ENCODE results near the gene ALG12. TPM values are rescaled to one million over a fixed set of nuclear protein-coding genes. Genes with fewer than 3 reads are reported as not detected.

The ALG12 gene
- total and polyA plus RNA-seq, 2 of the 13 experiments (the other 11 are each of a cell fraction or from before 2014, with no cell fraction given) = 7.8 to 15.8 TPM

DNA sequence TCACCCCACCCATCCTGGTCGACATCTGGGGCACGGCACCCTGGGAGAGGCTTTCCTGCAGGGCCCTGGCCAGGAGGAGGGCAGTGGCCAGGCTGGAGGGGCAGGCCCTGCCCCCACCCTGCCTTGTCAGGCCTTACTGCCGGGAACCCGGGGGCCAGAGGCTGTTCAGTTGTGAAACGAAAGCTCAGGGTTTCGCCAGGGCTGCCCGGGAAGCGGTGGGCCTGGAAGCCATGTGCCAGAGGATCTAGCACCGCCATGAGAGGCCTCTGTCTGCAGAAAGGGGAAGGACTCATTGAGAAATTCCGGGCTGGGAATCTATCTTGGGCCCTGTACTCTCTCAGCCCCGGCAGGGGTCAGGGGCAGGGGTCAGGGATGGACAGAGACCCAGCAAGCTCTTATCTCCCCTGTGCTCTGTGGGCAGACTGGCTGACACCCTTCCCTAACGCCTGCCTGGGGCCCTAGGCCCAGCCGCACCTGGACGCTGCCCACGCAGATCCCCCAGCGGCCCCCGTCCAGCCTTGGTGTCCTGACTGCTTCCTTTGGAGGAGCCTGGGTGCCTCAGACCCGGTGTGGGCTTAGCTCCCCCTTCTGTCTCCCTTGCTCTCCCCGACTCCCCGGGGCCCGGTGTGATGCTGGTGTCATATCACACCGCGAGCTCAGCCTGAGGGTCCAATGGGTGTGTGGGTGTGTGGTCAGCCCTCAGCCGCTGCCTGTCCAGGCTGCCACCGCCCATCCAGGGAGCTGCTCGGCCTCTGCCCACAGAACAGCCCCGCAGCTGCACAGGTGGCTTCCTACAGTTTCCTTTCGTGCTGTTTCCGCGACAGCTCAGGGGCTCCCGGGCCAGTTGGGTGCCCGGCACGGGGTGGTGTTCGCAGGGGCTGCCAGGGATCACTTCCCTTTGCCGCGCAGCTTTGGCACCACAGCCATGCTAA is 48.8 kb upstream of the ALG12 start (continued):
- TF ChIP-seq ELF4 (CRISPR knock-in tag; IDR thresholded peaks at IDR 0.05; ENCODE audit: borderline replicate concordance) (no peak), CBX1 (IDR thresholded peaks at IDR 0.05; ENCODE audit: low read depth) (no peak), RARG (CRISPR knock-in tag; IDR thresholded peaks at IDR 0.05; ENCODE audit: low read depth) (no peak), KMT2A (CRISPR knock-in tag; IDR thresholded peaks at IDR 0.05) (no peak), ZFYVE20 (CRISPR knock-in tag; IDR thresholded peaks at IDR 0.05; ENCODE audit: borderline replicate concordance, low read depth) (no peak), ZNF10 (CRISPR knock-in tag; IDR thresholded peaks at IDR 0.05; ENCODE audit: borderline replicate concordance, low read depth) (no peak), TSC22D2 (CRISPR knock-in tag; IDR thresholded peaks at IDR 0.05; ENCODE audit: borderline replicate concordance) (0 out of 2 replicates have a peak, but pooled peaks have one; percentile 11), POLR2AphosphoS2 (IDR thresholded peaks at IDR 0.05; ENCODE audit: low read depth, low read length) (peak; percentile 32; the same call in 1 of the 2 replicates), KDM5B (CRISPR knock-in tag; IDR thresholded peaks at IDR 0.05; ENCODE audit: borderline replicate concordance) (peak; percentile 55; the same call in 1 of the 2 replicates), ZNF83 (CRISPR knock-in tag; IDR thresholded peaks at IDR 0.05; ENCODE audit: borderline replicate concordance) (no peak; the same call in 1 of the 2 replicates), ZNF205 (CRISPR knock-in tag; IDR thresholded peaks at IDR 0.05) (no peak), FOXJ3 (CRISPR knock-in tag; IDR thresholded peaks at IDR 0.05; ENCODE audit: borderline replicate concordance) (no peak; the same call in 1 of the 2 replicates), HMG20B (CRISPR knock-in tag; conservative IDR thresholded peaks at IDR 0.05) (no peak), ZNF709 (CRISPR knock-in tag; IDR thresholded peaks at IDR 0.05) (no peak), ZFP41 (CRISPR knock-in tag; IDR thresholded peaks at IDR 0.05; ENCODE audit: borderline replicate concordance) (no peak; the same call in 1 of the 2 replicates), KLF13 (CRISPR knock-in tag; IDR thresholded peaks at IDR 0.05) (no peak), ZNF496 (CRISPR knock-in tag; IDR thresholded peaks at IDR 0.05; ENCODE audit: insufficient replicate concordance) (no peak), MTA1 (CRISPR knock-in tag; IDR thresholded peaks at IDR 0.05; ENCODE audit: borderline replicate concordance) (peak; percentile 85), ZNF225 (CRISPR knock-in tag; IDR thresholded peaks at IDR 0.05) (no peak)
- TF ChIP-seq, protein P1, sequence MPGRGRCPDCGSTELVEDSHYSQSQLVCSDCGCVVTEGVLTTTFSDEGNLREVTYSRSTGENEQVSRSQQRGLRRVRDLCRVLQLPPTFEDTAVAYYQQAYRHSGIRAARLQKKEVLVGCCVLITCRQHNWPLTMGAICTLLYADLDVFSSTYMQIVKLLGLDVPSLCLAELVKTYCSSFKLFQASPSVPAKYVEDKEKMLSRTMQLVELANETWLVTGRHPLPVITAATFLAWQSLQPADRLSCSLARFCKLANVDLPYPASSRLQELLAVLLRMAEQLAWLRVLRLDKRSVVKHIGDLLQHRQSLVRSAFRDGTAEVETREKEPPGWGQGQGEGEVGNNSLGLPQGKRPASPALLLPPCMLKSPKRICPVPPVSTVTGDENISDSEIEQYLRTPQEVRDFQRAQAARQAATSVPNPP (CRISPR knock-in tag; IDR thresholded peaks at IDR 0.05) = no peak
- TF ChIP-seq, protein P2, sequence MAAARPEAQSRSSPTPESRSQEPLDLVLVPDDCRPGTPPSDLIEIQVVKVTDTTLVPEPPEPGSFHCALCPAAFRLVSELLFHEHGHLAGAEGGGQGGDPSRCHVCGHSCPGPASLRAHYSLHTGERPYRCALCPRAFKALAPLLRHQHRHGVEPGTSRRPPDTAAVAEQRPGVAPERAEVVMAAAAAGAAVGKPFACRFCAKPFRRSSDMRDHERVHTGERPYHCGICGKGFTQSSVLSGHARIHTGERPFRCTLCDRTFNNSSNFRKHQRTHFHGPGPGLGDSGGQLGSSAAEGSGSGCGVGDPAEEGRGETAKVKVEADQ (CRISPR knock-in tag; IDR thresholded peaks at IDR 0.05; ENCODE audit: borderline replicate concordance) = 0 out of 2 replicates have a peak, but pooled peaks have one; percentile 36
- TF ChIP-seq, protein P3, sequence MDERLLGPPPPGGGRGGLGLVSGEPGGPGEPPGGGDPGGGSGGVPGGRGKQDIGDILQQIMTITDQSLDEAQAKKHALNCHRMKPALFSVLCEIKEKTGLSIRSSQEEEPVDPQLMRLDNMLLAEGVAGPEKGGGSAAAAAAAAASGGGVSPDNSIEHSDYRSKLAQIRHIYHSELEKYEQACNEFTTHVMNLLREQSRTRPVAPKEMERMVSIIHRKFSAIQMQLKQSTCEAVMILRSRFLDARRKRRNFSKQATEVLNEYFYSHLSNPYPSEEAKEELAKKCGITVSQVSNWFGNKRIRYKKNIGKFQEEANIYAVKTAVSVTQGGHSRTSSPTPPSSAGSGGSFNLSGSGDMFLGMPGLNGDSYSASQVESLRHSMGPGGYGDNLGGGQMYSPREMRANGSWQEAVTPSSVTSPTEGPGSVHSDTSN (CRISPR knock-in tag; IDR thresholded peaks at IDR 0.05) = no peak
- TF ChIP-seq, protein P4, sequence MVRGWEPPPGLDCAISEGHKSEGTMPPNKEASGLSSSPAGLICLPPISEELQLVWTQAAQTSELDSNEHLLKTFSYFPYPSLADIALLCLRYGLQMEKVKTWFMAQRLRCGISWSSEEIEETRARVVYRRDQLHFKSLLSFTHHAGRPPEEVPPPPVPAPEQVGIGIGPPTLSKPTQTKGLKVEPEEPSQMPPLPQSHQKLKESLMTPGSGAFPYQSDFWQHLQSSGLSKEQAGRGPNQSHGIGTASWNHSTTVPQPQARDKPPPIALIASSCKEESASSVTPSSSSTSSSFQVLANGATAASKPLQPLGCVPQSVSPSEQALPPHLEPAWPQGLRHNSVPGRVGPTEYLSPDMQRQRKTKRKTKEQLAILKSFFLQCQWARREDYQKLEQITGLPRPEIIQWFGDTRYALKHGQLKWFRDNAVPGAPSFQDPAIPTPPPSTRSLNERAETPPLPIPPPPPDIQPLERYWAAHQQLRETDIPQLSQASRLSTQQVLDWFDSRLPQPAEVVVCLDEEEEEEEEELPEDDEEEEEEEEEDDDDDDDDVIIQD (CRISPR knock-in tag; IDR thresholded peaks at IDR 0.05; ENCODE audit: low read depth) = no peak
